ENCODE measurements around the gene SMURF2. TPM values are rescaled to one million over a fixed set of nuclear protein-coding genes. Genes with fewer than 3 reads are reported as not detected.

Gene SMURF2
- polyA plus RNA-seq, 1 of the 3 experiments (the other 2 are of a cell fraction): 36.6 TPM

- peaks cover 0 to 40% of the 10 kb centered on the region in 2 experiments; a peak in 2 of 4 replicates for H3K4me1 ChIP-seq (ENCODE audit: control insufficient read depth in 1 of 2, insufficient read depth in 2 of 2, low read depth in 1 of 2, low read length in 1 of 2)
- no peaks in the 10 kb centered on the region for H4K20me1 ChIP-seq (ENCODE audit: insufficient read depth)
- peaks cover 11% of the 10 kb centered on the region; the same call in 1 of the 2 replicates for H3K79me2 ChIP-seq (ENCODE audit: insufficient read depth)
- peaks cover 54% of the 10 kb centered on the region for H3F3A ChIP-seq (replicated peaks; ENCODE audit: insufficient read depth)
- H3K36me3 ChIP-seq (replicated peaks in 1 of 2; ENCODE audit: control insufficient read depth in 1 of 2, insufficient read depth in 2 of 2, low read length in 1 of 2): no peaks in the 10 kb centered on the region
- H3K9ac ChIP-seq: peak overlapping the region; percentile 54
- H3K4me3 ChIP-seq (ENCODE audit: low read depth in 2 of 2, low read length in 1 of 2): peak overlapping the region in 1 of 2 experiments; percentile 9; a peak in 1 of 4 replicates
- H3K27me3 ChIP-seq (ENCODE audit: insufficient read depth): no peaks in the 10 kb centered on the region
- H3K4me2 ChIP-seq: peak overlapping the region; percentile 46
- H3K9me2 ChIP-seq: no peaks in the 10 kb centered on the region
- DNase-seq: no peak
- ChIA-PET POLR2A (no interaction called here), CTCF (no interaction called here)
- peak overlapping the region; percentile 49 for H2AFZ ChIP-seq (ENCODE audit: low read depth)
- H3K9me3 ChIP-seq: no peaks in the 10 kb centered on the region
- WGBS (ENCODE audit: low lambda C conversion rate): 68% methylated on average over 12 of the region's 12 CpGs
- H3K27ac ChIP-seq (ENCODE audit: low read depth in 2 of 2, low read length in 1 of 2): peak overlapping the region; percentile 7 to 98; a peak in 3 of 4 replicates
- TF ChIP-seq USF1 (IDR thresholded peaks at IDR 0.05; ENCODE audit: borderline replicate concordance, low read depth) (no peak), PBX3 (IDR thresholded peaks at IDR 0.05) (peak; percentile 50; the same call in 1 of the 2 replicates), MEF2A (IDR thresholded peaks at IDR 0.05; ENCODE audit: borderline replicate concordance, low read depth) (no peak), FOXM1 (IDR thresholded peaks at IDR 0.05; ENCODE audit: low read depth) (no peak), MXI1 (IDR thresholded peaks at IDR 0.05; ENCODE audit: low read depth, low read length) (no peak), MAX (IDR thresholded peaks at IDR 0.05; ENCODE audit: low read depth) (no peak; the same call in 1 of the 2 replicates), YY1 (IDR thresholded peaks at IDR 0.05; ENCODE audit: low read depth) (peak; percentile 80), ELF1 (IDR thresholded peaks at IDR 0.05) (no peak), NRF1 (IDR thresholded peaks at IDR 0.05; ENCODE audit: low read depth, low read length) (no peak), FOSL2 (IDR thresholded peaks at IDR 0.05; ENCODE audit: borderline replicate concordance, low read depth) (peak; percentile 46; the same call in 1 of the 2 replicates), RAD21 (IDR thresholded peaks at IDR 0.05; ENCODE audit: low read length) (no peak), TEAD4 (IDR thresholded peaks at IDR 0.05; ENCODE audit: borderline replicate concordance, insufficient read depth) (peak; percentile 50; the same call in 1 of the 2 replicates), EZH2phosphoT487 (IDR thresholded peaks at IDR 0.05; ENCODE audit: borderline replicate concordance, low read depth) (no peak), EP300 (IDR thresholded peaks at IDR 0.05; ENCODE audit: borderline replicate concordance in 1 of 2, low read depth in 1 of 2, low read length in 1 of 2) (peak in 1 of 2 experiments; percentile 62; a peak in 1 of 4 replicates), CHD2 (IDR thresholded peaks at IDR 0.05; ENCODE audit: low read length, partially characterized antibody) (no peak), NFIC (IDR thresholded peaks at IDR 0.05; ENCODE audit: borderline replicate concordance) (peak; percentile 46; the same call in 1 of the 2 replicates), POLR2AphosphoS5 (IDR thresholded peaks at IDR 0.05; ENCODE audit: low read depth, low read length) (peak; percentile 11; the same call in 1 of the 2 replicates), CTCF (IDR thresholded peaks at IDR 0.05) (peak; percentile 49), JUND (IDR thresholded peaks at IDR 0.05) (peak; percentile 48; the same call in 1 of the 2 replicates), RFX5 (IDR thresholded peaks at IDR 0.05; ENCODE audit: low read length) (no peak), IRF3 (IDR thresholded peaks at IDR 0.05; ENCODE audit: low read depth, low read length) (no peak), TCF12 (IDR thresholded peaks at IDR 0.05) (peak; percentile 43), TAF1 (IDR thresholded peaks at IDR 0.05; ENCODE audit: borderline replicate concordance, low read depth, low read length) (no peak), SMC3 (IDR thresholded peaks at IDR 0.05; ENCODE audit: low read depth, low read length) (no peak)
Observed at GRCh38 chr17:64682261-64683181, 20.4 kb upstream of the SMURF2 start.
